ENCODE results near the gene ASXL1.
"Not testable (repeated sequence)": the region's sequence is repeated elsewhere in the genome, so short reads cannot be mapped to it uniquely, and the experiment has no call there.

The ASXL1 gene

DNA sequence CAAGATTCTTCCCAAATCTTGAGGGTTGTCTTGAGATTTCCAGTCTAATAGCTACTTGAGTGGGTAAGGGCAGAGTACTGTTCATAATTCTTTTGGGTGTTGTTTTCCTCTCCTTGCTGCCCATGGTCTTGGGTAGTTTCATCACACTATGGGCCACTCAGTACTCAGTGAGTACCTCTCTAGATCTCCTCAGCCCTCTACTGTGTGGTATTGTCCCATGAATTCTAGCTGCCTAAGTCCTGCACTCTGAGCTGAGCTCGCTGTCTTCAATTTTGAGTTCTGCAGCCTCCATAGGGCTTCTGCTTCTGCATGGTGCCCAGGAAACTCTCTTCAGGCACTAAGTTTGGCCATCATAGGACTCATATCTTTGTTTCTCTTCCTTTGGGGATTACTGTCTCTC is 42.3 kb downstream of the ASXL1 start:
- no peak for DNase-seq

- no peak for DNase-seq
Observed at GRCh38 chr20:32404017-32404416, 45.9 kb downstream of the ASXL1 start.

GRCh38 chr20:32406701-32407100 is 48.6 kb downstream of the ASXL1 start:
- no peak for DNase-seq

GRCh38 chr20:32407131-32407750 is 49.1 kb downstream of the ASXL1 start:
- DNase-seq: not testable (repeated sequence)

GRCh38 chr20:32411955-32412706 is 54.0 kb downstream of the ASXL1 start:
- DNase-seq: no peak

GRCh38 chr20:32415494-32415893 is 57.4 kb downstream of the ASXL1 start:
- no peak for DNase-seq

- DNase-seq: no peak
Observed at GRCh38 chr20:32416206-32416605, 58.1 kb downstream of the ASXL1 start.

DNA sequence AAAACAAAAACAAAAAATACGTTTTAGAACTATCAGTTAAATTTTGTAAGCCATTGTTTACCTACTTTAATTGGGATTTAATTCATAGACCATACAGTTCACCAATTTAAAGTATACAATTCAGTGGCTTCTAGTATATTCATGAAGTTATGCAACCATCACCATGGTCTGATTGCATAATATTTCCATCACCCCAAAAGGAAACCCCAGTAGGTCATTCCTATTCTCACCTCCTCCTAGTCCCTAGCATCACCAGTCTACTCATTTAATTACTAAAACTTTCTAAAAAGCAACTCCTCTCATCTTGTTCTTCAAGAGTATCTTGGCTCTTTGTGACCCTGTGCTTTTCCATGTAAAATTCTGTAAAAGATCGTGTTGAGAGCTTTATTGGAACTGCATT is 60.2 kb downstream of the ASXL1 start:
- no peak for DNase-seq

DNA sequence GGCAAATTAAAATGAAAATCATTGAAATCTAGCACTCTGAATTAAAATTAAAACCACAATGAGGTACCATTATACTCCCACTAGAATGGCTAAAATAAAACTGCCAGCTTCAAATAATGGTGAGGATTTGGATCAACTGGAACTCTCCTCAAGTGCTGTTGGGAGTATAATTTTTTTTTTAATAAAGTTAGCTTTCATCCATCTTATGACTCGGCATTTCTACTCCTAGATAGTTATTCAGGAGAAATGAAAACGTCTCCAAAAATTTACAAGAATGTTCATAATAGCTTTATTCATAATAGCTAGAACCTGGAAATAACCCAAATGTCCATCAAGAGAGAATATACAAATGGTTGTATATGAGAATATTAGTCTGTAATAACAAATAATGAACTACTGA is 63.2 kb downstream of the ASXL1 start:
- no peak for DNase-seq

DNA sequence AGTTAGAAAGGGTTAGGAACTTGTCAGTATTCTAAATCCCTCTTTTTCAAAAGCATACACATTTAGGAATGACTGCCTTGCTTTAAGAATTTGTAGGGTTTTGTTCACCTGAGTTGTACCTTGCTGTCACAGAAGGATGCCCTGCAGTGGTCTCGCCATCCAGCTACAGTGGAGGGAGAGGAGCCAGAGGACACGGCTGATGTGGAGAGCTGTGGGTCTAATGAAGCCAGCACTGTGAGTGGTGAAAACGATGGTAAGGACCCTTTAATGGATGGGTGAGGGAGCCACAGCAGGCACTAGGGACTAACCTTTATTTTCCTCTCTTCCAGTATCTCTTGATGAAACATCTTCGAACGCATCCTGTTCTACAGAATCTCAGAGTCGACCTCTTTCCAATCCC is 69.9 kb downstream of the ASXL1 start:
- DNase-seq: no peak

DNA sequence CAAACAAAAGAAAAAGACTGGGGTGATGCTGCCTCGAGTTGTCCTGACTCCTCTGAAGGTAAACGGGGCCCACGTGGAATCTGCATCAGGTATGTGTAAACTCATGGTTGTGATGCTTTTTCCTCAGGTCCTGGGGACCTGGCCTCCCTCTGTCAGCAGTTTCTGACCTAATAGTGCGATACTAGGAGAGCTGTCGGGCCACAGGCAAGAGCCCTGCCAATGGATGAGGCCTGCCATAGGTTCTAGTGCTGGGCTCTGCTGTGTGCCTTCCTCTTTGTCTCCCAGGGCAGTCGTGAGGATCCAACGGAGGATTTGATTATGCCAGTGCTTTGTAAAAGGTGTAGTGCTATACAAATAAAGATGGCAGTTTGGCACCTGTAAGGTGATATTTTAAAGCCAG is 71.2 kb downstream of the ASXL1 start:
- no peak for DNase-seq

- no peak for DNase-seq
Observed at GRCh38 chr20:32429745-32430360, 71.7 kb downstream of the ASXL1 start.

GRCh38 chr20:32431457-32431856 is 73.3 kb downstream of the ASXL1 start:
- DNase-seq: no peak

DNA sequence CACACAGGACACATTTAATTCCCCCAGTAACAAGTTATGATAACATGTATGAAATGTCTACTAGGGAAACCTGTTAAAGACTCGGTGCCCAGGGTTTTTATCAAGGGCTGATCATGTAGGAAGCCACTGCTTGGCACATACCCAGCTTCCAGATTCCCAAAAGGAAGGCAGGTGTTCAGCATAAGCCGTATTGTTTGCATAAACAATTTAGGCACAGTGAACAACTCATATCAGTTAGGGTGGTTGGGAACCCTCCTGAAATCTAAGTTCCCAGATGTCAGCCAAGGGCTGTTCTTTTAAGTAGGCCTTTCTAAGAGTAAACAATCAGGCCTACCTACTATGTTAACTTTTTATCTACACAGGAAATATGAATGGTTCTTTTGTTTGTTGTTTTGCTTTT is 74.1 kb downstream of the ASXL1 start:
- no peak for DNase-seq

- DNase-seq: no peak
Observed at GRCh38 chr20:32433311-32434021, 75.3 kb downstream of the ASXL1 start.

GRCh38 chr20:32434434-32434833 is 76.3 kb downstream of the ASXL1 start:
- DNase-seq: no peak

DNA sequence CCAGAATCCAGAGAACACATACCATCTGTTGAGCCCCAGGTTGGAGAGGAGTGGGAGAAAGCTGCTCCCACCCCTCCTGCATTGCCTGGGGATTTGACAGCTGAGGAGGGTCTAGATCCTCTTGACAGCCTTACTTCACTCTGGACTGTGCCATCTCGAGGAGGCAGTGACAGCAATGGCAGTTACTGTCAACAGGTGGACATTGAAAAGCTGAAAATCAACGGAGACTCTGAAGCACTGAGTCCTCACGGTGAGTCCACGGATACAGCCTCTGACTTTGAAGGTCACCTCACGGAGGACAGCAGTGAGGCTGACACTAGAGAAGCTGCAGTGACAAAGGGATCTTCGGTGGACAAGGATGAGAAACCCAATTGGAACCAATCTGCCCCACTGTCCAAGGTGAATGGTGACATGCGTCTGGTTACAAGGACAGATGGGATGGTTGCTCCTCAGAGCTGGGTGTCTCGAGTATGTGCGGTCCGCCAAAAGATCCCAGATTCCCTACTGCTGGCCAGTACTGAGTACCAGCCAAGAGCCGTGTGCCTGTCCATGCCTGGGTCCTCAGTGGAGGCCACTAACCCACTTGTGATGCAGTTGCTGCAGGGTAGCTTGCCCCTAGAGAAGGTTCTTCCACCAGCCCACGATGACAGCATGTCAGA is 77.4 kb downstream of the ASXL1 start:
- no peak for DNase-seq

- DNase-seq: no peak
Observed at GRCh38 chr20:32436142-32436861, 78.2 kb downstream of the ASXL1 start.

GRCh38 chr20:32436968-32437367 is 78.8 kb downstream of the ASXL1 start:
- no peak for DNase-seq

DNA sequence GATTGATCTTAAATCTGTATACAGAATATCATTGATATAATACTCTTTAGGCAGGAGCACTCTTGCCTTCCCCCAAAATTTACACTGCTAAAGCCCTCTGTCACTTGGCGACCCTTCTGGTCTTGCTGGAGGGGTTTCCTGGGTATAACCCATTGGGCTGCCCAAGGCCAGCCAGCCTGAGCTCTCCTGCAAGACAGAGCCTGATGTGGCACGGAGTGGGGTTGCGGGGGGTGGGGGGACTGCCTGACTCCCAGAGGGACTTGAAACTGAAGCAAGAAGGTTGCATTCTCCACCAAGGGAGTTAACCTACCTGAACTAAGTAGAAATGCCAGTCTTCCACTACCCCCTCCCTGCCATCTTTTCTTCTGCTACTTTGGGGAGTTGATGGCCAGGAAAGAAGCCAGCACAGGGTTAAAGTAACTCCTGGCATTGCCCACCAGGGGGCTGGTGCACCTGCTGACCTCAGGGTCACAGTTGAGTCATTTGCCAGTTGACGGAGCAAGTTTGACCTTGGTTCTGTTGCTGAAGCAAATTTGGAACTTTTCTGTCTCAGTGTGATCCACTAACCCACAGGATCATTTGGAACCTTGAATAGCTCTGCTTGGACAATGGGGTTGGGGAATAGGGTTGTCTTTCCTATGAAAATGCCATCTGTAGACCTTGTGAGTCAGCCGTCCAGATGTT is 79.4 kb downstream of the ASXL1 start:
- no peak for DNase-seq

Data from anterior cingulate cortex (tissue), 58 donors.